ENCODE results near the gene CDH4.

The CDH4 gene

GRCh38 chr20:61569825-61570224 lies 317.8 kb downstream of the CDH4 start:
- Histone ChIP-seq H3K27ac (replicated peaks; ENCODE audit: low read length) (peak overlapping the region; percentile 15), H3K36me3 (replicated peaks in 1 of 2; ENCODE audit: control insufficient read depth in 2 of 2, insufficient read depth in 2 of 2, low read length in 2 of 2) (no peaks in the 10 kb centered on the region), H3K9ac (ENCODE audit: low read depth, low read length, poor library complexity) (no peak overlapping the region), H3K4ac (ENCODE audit: low read length) (no peak overlapping the region), H3K79me1 (ENCODE audit: low read depth, low read length) (no peaks in the 10 kb centered on the region), H2BK5ac (ENCODE audit: low read length) (no peak overlapping the region), H3K14ac (ENCODE audit: low read length) (no peak overlapping the region), H3K27me3 (ENCODE audit: control insufficient read depth in 3 of 3, insufficient read depth in 3 of 3, low read depth in 1 of 3, low read length in 3 of 3) (no peaks in the 10 kb centered on the region), H3K18ac (ENCODE audit: low read length) (no peak overlapping the region), H3K4me2 (ENCODE audit: insufficient read depth, low read length, poor library complexity, severe bottlenecking) (no peak overlapping the region), H3K23ac (ENCODE audit: low read depth, low read length, poor library complexity) (no peak overlapping the region), H4K91ac (ENCODE audit: low read depth, low read length, poor library complexity) (no peak overlapping the region), H2BK120ac (ENCODE audit: low read depth, low read length) (no peak overlapping the region), H4K8ac (ENCODE audit: low read depth, low read length) (no peak overlapping the region), H3K4me3 (ENCODE audit: low read length in 2 of 2) (peak overlapping the region in 1 of 2 donors; percentile 26), H3K4me1 (ENCODE audit: control insufficient read depth in 2 of 2, insufficient read depth in 1 of 2, low read depth in 1 of 2, low read length in 2 of 2) (peaks cover 19 to 26% of the 10 kb centered on the region in 2 donors), H2BK12ac (ENCODE audit: low read length) (no peak overlapping the region), H2AK5ac (ENCODE audit: low read depth, low read length) (no peak overlapping the region), H3K9me3 (replicated peaks in 1 of 2; ENCODE audit: control insufficient read depth in 2 of 2, insufficient read depth in 1 of 2, low read depth in 1 of 2, low read length in 2 of 2) (no peaks in the 10 kb centered on the region), H2AFZ (ENCODE audit: low read length) (peak overlapping the region; percentile 84), H2BK15ac (ENCODE audit: low read length) (no peak overlapping the region)
- peak; percentile 42 for DNase-seq (ENCODE audit: low spot score)
- no CpG with 5 or more reads among the region's 10 CpGs for WGBS, 2 donors (ENCODE audit: extremely low coverage in 2 of 2, insufficient read length in 2 of 2, insufficient replicate concordance in 1 of 2)

DNA sequence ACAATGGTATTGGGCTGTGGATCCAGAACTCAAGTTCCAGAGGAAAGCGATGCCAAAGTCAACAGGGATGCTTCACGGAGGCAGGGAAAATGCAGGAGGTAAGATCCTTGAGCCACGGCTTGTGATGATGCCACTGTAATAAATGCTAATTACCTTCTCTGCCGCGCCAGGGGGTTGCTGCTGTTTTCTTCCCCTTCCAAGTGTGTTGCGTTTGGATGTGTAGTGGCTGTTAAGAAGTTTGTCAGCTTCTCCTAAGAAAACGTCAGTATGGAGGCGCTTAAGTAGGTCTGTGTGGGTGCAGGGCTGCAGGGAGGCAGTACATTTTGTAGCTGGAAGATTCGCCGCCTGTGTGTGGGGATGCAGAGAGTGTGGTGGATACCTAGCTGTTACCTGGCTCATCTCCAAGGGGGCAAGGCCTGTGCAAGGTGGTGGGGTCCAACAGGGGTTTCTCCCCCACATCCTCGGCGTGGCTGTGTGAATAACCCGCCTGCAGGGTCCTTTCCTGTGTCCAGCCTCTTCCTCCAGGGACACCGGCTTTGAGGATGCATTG lies 318.7 kb downstream of the CDH4 start:
- no peak overlapping the region for H3K27ac ChIP-seq (replicated peaks; ENCODE audit: low read length)
- no CpG with 5 or more reads among the region's 14 CpGs for WGBS, 2 donors (ENCODE audit: extremely low coverage in 2 of 2, insufficient read length in 2 of 2, insufficient replicate concordance in 1 of 2)
- no peaks in the 10 kb centered on the region for H3K36me3 ChIP-seq (replicated peaks in 1 of 2; ENCODE audit: control insufficient read depth in 2 of 2, insufficient read depth in 2 of 2, low read length in 2 of 2)
- H3K4ac ChIP-seq (ENCODE audit: low read length), result no peak overlapping the region
- no peak overlapping the region for H3K23ac ChIP-seq (ENCODE audit: low read depth, low read length, poor library complexity)
- H3K27me3 ChIP-seq (ENCODE audit: control insufficient read depth in 3 of 3, insufficient read depth in 3 of 3, low read depth in 1 of 3, low read length in 3 of 3), result no peaks in the 10 kb centered on the region
- no peak overlapping the region for H3K4me3 ChIP-seq (ENCODE audit: low read length in 2 of 2)
- peak overlapping the region; percentile 48 for H2BK5ac ChIP-seq (ENCODE audit: low read length)
- peaks cover 19 to 26% of the 10 kb centered on the region in 2 donors for H3K4me1 ChIP-seq (ENCODE audit: control insufficient read depth in 2 of 2, insufficient read depth in 1 of 2, low read depth in 1 of 2, low read length in 2 of 2)
- peak overlapping the region; percentile 95 for H2AK5ac ChIP-seq (ENCODE audit: low read depth, low read length)
- no peak overlapping the region for H2BK120ac ChIP-seq (ENCODE audit: low read depth, low read length)
- peak overlapping the region; percentile 84 for H2AFZ ChIP-seq (ENCODE audit: low read length)
- no peak for DNase-seq (ENCODE audit: low spot score)
- H4K8ac ChIP-seq (ENCODE audit: low read depth, low read length), result no peak overlapping the region
- no peak overlapping the region for H3K4me2 ChIP-seq (ENCODE audit: insufficient read depth, low read length, poor library complexity, severe bottlenecking)
- H2BK12ac ChIP-seq (ENCODE audit: low read length), result no peak overlapping the region
- no peak overlapping the region for H3K18ac ChIP-seq (ENCODE audit: low read length)
- H2BK15ac ChIP-seq (ENCODE audit: low read length), result peak overlapping the region; percentile 34
- H3K9ac ChIP-seq (ENCODE audit: low read depth, low read length, poor library complexity), result no peak overlapping the region
- no peaks in the 10 kb centered on the region for H3K79me1 ChIP-seq (ENCODE audit: low read depth, low read length)
- H3K14ac ChIP-seq (ENCODE audit: low read length), result no peak overlapping the region
- H3K9me3 ChIP-seq (replicated peaks in 1 of 2; ENCODE audit: control insufficient read depth in 2 of 2, insufficient read depth in 1 of 2, low read depth in 1 of 2, low read length in 2 of 2), result no peaks in the 10 kb centered on the region
- no peak overlapping the region for H4K91ac ChIP-seq (ENCODE audit: low read depth, low read length, poor library complexity)

DNA sequence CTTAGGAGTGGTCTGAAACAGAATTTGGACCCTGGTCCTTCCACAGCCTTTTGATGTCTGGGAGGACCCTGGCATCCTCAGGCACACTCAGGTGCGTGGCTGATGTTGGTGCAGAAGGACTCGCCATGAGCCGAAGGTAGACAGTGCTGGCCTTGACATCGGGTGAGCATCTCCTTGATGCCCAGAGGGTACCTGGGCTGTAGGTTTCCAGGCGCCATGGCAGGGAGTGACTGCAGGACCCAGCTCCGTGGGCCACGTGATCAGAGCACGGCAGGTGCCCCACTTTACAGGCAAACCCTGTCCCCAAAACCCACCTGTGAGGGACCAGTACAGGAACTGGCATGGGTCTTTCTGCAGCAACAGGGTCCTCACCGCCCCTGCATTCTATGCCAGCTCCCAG lies 319.2 kb downstream of the CDH4 start:
- no peaks in the 10 kb centered on the region for H3K36me3 ChIP-seq (replicated peaks in 1 of 2; ENCODE audit: control insufficient read depth in 2 of 2, insufficient read depth in 2 of 2, low read length in 2 of 2)
- peak overlapping the region; percentile 75 for H2BK12ac ChIP-seq (ENCODE audit: low read length)
- H3K79me1 ChIP-seq (ENCODE audit: low read depth, low read length), result no peaks in the 10 kb centered on the region
- no peaks in the 10 kb centered on the region for H3K27me3 ChIP-seq (ENCODE audit: control insufficient read depth in 3 of 3, insufficient read depth in 3 of 3, low read depth in 1 of 3, low read length in 3 of 3)
- peak overlapping the region; percentile 34 for H2BK15ac ChIP-seq (ENCODE audit: low read length)
- H3K9me3 ChIP-seq (replicated peaks in 1 of 2; ENCODE audit: control insufficient read depth in 2 of 2, insufficient read depth in 1 of 2, low read depth in 1 of 2, low read length in 2 of 2), result no peaks in the 10 kb centered on the region
- no CpG with 5 or more reads among the region's 9 CpGs for WGBS, 2 donors (ENCODE audit: extremely low coverage in 2 of 2, insufficient read length in 2 of 2, insufficient replicate concordance in 1 of 2)
- H3K9ac ChIP-seq (ENCODE audit: low read depth, low read length, poor library complexity), result no peak overlapping the region
- H2AK5ac ChIP-seq (ENCODE audit: low read depth, low read length), result peak overlapping the region; percentile 95
- H3K4me1 ChIP-seq (ENCODE audit: control insufficient read depth in 2 of 2, insufficient read depth in 1 of 2, low read depth in 1 of 2, low read length in 2 of 2), result peaks cover 19 to 26% of the 10 kb centered on the region in 2 donors
- no peak overlapping the region for H3K4ac ChIP-seq (ENCODE audit: low read length)
- H3K18ac ChIP-seq (ENCODE audit: low read length), result peak overlapping the region; percentile 82
- no peak overlapping the region for H3K27ac ChIP-seq (replicated peaks; ENCODE audit: low read length)
- peak overlapping the region; percentile 48 for H2BK5ac ChIP-seq (ENCODE audit: low read length)
- DNase-seq (ENCODE audit: low spot score), result no peak
- H4K91ac ChIP-seq (ENCODE audit: low read depth, low read length, poor library complexity), result no peak overlapping the region
- H2AFZ ChIP-seq (ENCODE audit: low read length), result no peak overlapping the region
- no peak overlapping the region for H3K4me3 ChIP-seq (ENCODE audit: low read length in 2 of 2)
- H3K4me2 ChIP-seq (ENCODE audit: insufficient read depth, low read length, poor library complexity, severe bottlenecking), result no peak overlapping the region
- no peak overlapping the region for H3K23ac ChIP-seq (ENCODE audit: low read depth, low read length, poor library complexity)
- H2BK120ac ChIP-seq (ENCODE audit: low read depth, low read length), result peak overlapping the region; percentile 20
- no peak overlapping the region for H4K8ac ChIP-seq (ENCODE audit: low read depth, low read length)
- H3K14ac ChIP-seq (ENCODE audit: low read length), result no peak overlapping the region

- peak overlapping the region; percentile 10 for H3K23ac ChIP-seq (ENCODE audit: low read depth, low read length, poor library complexity)
- H3K4me2 ChIP-seq (ENCODE audit: insufficient read depth, low read length, poor library complexity, severe bottlenecking), result peak overlapping the region; percentile 19
- no peak overlapping the region for H3K9ac ChIP-seq (ENCODE audit: low read depth, low read length, poor library complexity)
- H4K8ac ChIP-seq (ENCODE audit: low read depth, low read length), result no peak overlapping the region
- WGBS, 2 donors (ENCODE audit: extremely low coverage in 2 of 2, insufficient read length in 2 of 2, insufficient replicate concordance in 1 of 2), result no CpG with 5 or more reads among the region's 13 CpGs
- no peak overlapping the region for H2BK12ac ChIP-seq (ENCODE audit: low read length)
- H2AK5ac ChIP-seq (ENCODE audit: low read depth, low read length), result peak overlapping the region; percentile 28
- no peak overlapping the region for H3K27ac ChIP-seq (replicated peaks; ENCODE audit: low read length)
- H3K27me3 ChIP-seq (ENCODE audit: control insufficient read depth in 3 of 3, insufficient read depth in 3 of 3, low read depth in 1 of 3, low read length in 3 of 3), result no peaks in the 10 kb centered on the region
- no peaks in the 10 kb centered on the region for H3K9me3 ChIP-seq (replicated peaks in 1 of 2; ENCODE audit: control insufficient read depth in 2 of 2, insufficient read depth in 1 of 2, low read depth in 1 of 2, low read length in 2 of 2)
- no peaks in the 10 kb centered on the region for H3K36me3 ChIP-seq (replicated peaks in 1 of 2; ENCODE audit: control insufficient read depth in 2 of 2, insufficient read depth in 2 of 2, low read length in 2 of 2)
- H3K79me1 ChIP-seq (ENCODE audit: low read depth, low read length), result no peaks in the 10 kb centered on the region
- peaks cover 19 to 21% of the 10 kb centered on the region in 2 donors for H3K4me1 ChIP-seq (ENCODE audit: control insufficient read depth in 2 of 2, insufficient read depth in 1 of 2, low read depth in 1 of 2, low read length in 2 of 2)
- H2BK15ac ChIP-seq (ENCODE audit: low read length), result peak overlapping the region; percentile 30
- H3K4ac ChIP-seq (ENCODE audit: low read length), result no peak overlapping the region
- H3K18ac ChIP-seq (ENCODE audit: low read length), result peak overlapping the region; percentile 60
- no peak overlapping the region for H4K91ac ChIP-seq (ENCODE audit: low read depth, low read length, poor library complexity)
- no peak overlapping the region for H3K14ac ChIP-seq (ENCODE audit: low read length)
- H2BK5ac ChIP-seq (ENCODE audit: low read length), result no peak overlapping the region
- H2AFZ ChIP-seq (ENCODE audit: low read length), result no peak overlapping the region
- no peak overlapping the region for H2BK120ac ChIP-seq (ENCODE audit: low read depth, low read length)
- DNase-seq (ENCODE audit: low spot score), result no peak
- H3K4me3 ChIP-seq (ENCODE audit: low read length in 2 of 2), result no peak overlapping the region
Measured at GRCh38 chr20:61571916-61572711, 320.1 kb downstream of the CDH4 start.
